Tibial artery (tissue), 4 donors: Measurements from ENCODE around the gene LSM14B.

Source experiments
- DNase-seq, 2 donors: peaks; one replicate each; pipeline ENCODE4 v3.0.0-alpha.2; 2019
- H3K27ac ChIP-seq, 2 donors: fragments of 200-600 bp; sonication (generic) in 1 of 2; 1 replicate in 1 of 2; 2 replicates in 1 of 2; pipeline ENCODE4 v1.5.1; 2018 to 2019; ENCODE audit warnings: mild to moderate bottlenecking in 1 of 2
- H3K27me3 ChIP-seq, 2 donors: fragments of 200-600 bp; sonication (generic) in 1 of 2; one replicate each; pipeline versions ENCODE4 v1.5.1 to v1.6.0; 2016 to 2019
- H3K36me3 ChIP-seq, 3 donors: fragments of 200-600 bp; sonication (generic) in 2 of 3; one replicate each; pipeline ENCODE4 v1.5.1; 2016 to 2019; ENCODE audit warnings: mild to moderate bottlenecking in 2 of 3
- H3K4me1 ChIP-seq, 4 donors: fragments of 200-600 bp; sonication (generic) in 2 of 4; 1 replicate in 3 of 4; 2 replicates in 1 of 4; pipeline ENCODE4 v1.5.1; 2016 to 2019
- H3K4me3 ChIP-seq, 2 donors: fragments of 200-600 bp; sonication (generic) in 1 of 2; 1 replicate in 1 of 2; 2 replicates in 1 of 2; pipeline ENCODE4 v1.5.1; 2018 to 2019; ENCODE audit warnings: mild to moderate bottlenecking in 2 of 2
- H3K9me3 ChIP-seq, 3 donors: fragments of 200-600 bp; sonication (generic) in 1 of 3; one replicate each; pipeline ENCODE4 v1.5.1; 2016 to 2019
- intact Hi-C: fragments of 100-400 bp; cut with DNase I; formaldehyde crosslinking; loops from one replicate; pipeline ENCODE4 v1.15.0; 2023; ENCODE audit warnings: low total_unique reads
- TF ChIP-seq, protein P1 (sequence below), 2 experiments: fragments of 200-600 bp in 1 of 2; fragments of 450-650 bp in 1 of 2; IDR thresholded peaks; one replicate each; pipeline ENCODE4 v1.5.1; 2017 to 2019; ENCODE audit warnings: antibody characterized with exemption in 2 of 2, mild to moderate bottlenecking in 1 of 2, moderate library complexity in 1 of 2

Gene LSM14B

DNA sequence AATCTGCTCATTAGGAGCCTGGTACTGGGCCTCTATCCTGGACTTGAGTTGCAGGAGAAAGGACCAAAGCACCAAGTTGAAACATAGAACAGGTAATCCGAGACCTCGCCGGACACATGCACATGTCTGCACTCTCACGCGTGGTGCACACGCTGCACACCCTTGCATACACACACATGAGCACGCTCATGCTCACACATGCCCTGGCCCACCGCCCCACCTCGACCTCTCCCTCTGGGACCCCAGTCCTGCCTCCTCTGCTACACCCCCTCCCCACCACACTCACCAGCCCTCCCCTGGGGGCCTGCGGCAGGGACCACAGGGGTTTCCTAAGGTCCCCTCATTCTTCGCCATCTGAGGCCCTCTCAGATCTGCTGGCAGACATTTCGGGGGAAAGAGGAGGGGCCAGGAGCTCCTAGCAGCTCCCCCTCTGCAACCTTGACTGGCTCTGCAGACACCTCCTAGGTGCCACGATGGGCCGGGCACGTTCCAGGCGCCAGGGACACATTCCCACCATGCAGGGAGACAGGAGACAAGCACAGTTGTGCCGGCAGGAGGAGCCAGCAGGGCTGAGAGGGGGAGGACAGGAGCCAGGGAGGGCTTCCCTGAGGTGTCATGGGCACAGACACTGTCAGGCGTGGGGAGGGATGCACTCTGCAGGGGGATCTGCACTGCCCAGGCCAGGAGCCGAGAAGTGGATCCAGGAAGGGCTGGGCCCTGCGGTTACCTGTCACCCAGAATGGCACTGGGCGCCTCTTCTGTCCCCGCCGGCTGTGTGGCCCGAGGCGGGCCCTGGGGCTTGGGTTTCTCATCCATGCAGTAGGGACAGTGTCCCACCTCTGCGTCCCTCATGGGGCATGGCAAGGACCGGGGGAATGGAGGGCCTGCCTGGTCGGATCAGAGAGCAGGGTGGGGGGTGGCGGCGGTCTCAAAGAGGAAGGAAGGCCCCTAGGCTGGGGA is 25.6 kb upstream of the LSM14B start:
- peaks cover 0 to 36% of the 10 kb centered on the region in 2 donors for H3K27me3 ChIP-seq
- no peaks in the 10 kb centered on the region for H3K36me3 ChIP-seq
- no peak for DNase-seq
- no peak overlapping the region for H3K4me3 ChIP-seq
- intact Hi-C loops = no loop called here
- no peak overlapping the region for H3K27ac ChIP-seq
- peaks cover 0 to 17% (median 15%) of the 10 kb centered on the region in 3 donors for H3K9me3 ChIP-seq
- H3K4me1 ChIP-seq = no peaks in the 10 kb centered on the region
- TF ChIP-seq, protein P1, sequence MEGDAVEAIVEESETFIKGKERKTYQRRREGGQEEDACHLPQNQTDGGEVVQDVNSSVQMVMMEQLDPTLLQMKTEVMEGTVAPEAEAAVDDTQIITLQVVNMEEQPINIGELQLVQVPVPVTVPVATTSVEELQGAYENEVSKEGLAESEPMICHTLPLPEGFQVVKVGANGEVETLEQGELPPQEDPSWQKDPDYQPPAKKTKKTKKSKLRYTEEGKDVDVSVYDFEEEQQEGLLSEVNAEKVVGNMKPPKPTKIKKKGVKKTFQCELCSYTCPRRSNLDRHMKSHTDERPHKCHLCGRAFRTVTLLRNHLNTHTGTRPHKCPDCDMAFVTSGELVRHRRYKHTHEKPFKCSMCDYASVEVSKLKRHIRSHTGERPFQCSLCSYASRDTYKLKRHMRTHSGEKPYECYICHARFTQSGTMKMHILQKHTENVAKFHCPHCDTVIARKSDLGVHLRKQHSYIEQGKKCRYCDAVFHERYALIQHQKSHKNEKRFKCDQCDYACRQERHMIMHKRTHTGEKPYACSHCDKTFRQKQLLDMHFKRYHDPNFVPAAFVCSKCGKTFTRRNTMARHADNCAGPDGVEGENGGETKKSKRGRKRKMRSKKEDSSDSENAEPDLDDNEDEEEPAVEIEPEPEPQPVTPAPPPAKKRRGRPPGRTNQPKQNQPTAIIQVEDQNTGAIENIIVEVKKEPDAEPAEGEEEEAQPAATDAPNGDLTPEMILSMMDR (IDR thresholded peaks at IDR 0.05) = no peak

DNA sequence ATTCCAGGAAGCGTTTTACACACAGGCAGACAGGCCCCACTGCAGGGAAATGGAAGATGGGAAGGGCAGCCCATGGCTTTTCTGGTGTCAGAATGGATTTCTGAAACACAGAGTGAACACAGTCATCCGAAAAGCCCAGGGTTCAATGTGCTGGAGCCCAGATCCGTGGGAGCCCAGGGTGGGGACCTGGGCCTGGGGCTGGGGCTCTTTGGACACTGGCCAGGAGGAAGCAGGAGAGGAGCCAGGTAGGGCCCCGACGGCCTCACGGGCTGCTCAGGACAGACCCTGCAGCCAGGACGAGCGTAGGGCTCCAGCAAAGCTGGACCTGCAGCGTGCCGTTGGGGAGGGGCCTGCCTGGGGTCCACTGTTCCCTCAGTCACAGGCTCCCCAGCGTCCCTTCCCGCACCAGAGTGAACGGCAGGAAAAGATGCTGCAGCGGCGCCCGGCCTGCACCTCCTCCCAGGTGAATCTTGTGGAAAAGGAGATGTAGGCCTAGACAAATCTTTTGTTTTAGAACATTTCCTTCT is 24.3 kb upstream of the LSM14B start:
- Histone ChIP-seq H3K4me3 (no peak overlapping the region), H3K36me3 (no peaks in the 10 kb centered on the region), H3K9me3 (peaks cover 0 to 21% (median 15%) of the 10 kb centered on the region in 3 donors), H3K27ac (no peak overlapping the region), H3K4me1 (no peaks in the 10 kb centered on the region), H3K27me3 (peaks cover 0 to 40% of the 10 kb centered on the region in 2 donors)
- TF ChIP-seq, protein P1 (IDR thresholded peaks at IDR 0.05) = no peak
- intact Hi-C loops = no loop called here
- no peak for DNase-seq

DNA sequence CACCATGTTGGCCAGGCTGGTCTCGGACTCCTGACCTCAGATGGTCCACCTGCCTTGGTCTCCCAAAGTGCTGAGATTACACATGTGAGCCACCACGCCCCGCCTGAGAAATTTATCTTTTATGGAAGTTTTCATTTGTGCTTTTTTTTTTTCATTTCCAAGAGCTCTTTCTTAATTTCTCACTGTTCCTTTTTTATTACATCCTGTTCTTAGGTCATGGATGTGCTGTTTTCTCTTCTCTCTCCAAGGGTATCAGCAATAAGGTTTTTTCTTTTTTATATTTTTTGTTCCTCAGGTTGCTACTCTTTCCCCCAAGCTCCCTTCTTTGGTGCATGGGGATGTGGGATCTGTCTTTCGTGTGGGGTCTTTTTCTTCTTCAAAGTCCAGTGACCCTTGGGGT is 21.2 kb upstream of the LSM14B start:
- DNase-seq = no peak
- Histone ChIP-seq H3K4me1 (peaks cover 0 to 9% (median 2%) of the 10 kb centered on the region in 4 donors), H3K27ac (no peak overlapping the region), H3K36me3 (no peaks in the 10 kb centered on the region), H3K9me3 (peaks cover 0 to 21% (median 15%) of the 10 kb centered on the region in 3 donors), H3K4me3 (no peak overlapping the region), H3K27me3 (peaks cover 0 to 48% of the 10 kb centered on the region in 2 donors)
- TF ChIP-seq, protein P1 (IDR thresholded peaks at IDR 0.05) = no peak
- intact Hi-C loops = no loop called here

DNA sequence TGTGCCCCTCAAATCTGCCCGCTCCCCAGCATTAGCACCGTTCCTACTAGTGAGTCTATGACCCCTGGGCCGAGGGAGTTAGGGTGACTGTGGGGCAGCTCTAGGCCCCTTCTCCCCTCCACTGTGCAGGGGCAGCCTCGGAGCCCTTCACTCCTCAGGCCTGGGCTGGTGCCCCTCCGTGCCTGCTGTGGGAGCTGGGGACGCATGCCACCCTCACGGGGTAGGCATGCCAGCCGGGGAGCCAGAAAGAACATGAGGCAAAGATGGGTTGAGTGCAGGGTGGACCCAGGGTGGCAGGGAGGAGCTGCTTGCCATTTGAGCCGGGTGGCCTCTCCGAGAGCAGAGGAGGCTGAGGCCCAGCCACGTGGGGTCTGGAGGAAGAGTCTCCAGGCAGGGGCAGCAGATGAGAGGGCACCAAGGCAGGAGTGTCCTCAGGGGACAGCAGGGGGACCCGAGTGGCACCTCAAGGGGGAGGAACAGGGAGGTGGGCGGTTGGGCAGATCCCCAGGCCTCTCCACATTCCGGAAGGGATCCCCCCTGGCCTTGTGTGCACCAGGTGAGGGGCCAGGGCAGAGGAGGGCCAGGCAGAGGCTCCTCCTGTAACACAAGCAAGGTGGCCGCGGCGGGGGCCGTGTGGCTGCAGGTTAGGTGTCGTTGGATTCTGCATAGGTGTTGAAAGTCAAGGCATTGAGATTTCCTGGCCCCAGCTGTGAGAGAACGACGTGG is 18.6 kb upstream of the LSM14B start:
- peaks cover 3 to 46% (median 37%) of the 10 kb centered on the region in 3 donors for H3K9me3 ChIP-seq
- intact Hi-C loops = no loop called here
- no peak overlapping the region for H3K27ac ChIP-seq
- H3K4me3 ChIP-seq = no peak overlapping the region
- no peaks in the 10 kb centered on the region for H3K36me3 ChIP-seq
- TF ChIP-seq, protein P1 (IDR thresholded peaks at IDR 0.05) = no peak
- DNase-seq = no peak
- peaks cover 0 to 9% (median 2%) of the 10 kb centered on the region in 4 donors for H3K4me1 ChIP-seq
- peaks cover 0 to 35% of the 10 kb centered on the region in 2 donors for H3K27me3 ChIP-seq

DNA sequence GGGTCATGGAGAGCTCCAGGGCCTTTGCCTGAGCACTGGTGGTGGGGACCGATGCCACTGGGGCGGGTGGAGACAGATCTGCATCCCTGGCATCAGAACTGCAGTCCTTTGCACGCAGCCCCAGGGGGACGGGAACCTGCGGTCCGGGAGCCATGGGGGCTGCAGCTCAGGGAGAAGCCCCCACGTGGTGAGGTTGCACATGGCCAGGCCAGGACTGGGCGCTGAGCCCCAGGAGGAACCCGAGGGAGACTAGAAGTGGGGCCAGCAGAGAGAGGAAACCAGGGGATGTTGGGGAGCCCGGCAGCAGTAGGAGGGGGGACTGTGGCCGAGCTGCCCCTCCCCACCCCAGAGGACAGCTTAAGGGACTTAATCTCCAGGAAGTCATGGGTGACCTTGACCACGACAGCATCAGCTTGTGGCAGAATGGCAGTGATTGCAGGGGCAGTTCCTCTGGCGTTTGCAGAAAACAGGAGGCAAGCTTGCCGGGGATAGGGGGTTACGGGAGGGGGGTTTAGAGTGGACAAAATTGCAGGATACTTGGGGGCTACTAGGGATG is 18.0 kb upstream of the LSM14B start:
- no peak for DNase-seq
- Histone ChIP-seq H3K36me3 (no peaks in the 10 kb centered on the region), H3K4me1 (peaks cover 0 to 9% (median 2%) of the 10 kb centered on the region in 4 donors), H3K9me3 (peaks cover 4 to 52% (median 43%) of the 10 kb centered on the region in 3 donors), H3K4me3 (no peak overlapping the region), H3K27ac (no peak overlapping the region), H3K27me3 (peaks cover 0 to 35% of the 10 kb centered on the region in 2 donors)
- TF ChIP-seq, protein P1 (IDR thresholded peaks at IDR 0.05) = no peak
- intact Hi-C loops = no loop called here
